ENCODE data around the gene SMIM11.
"Not testable (repeated sequence)": the region's sequence is repeated elsewhere in the genome, so short reads cannot be mapped to it uniquely, and the experiment has no call there.

SMIM11 gene

GRCh38 chr21:34374940-34375618 is at the start of gene SMIM11:
Gene SMIM11, plus strand, starts transcription at chr21:34375507. Its CDS starts 3,998 bp downstream, at chr21:34379505.
- not testable (repeated sequence) for DNase-seq (ENCODE audit: low read depth, low spot score)

GRCh38 chr21:34330055-34330454 is 45.3 kb upstream of the SMIM11 start:
- DNase-seq (ENCODE audit: low read depth, low spot score), result no peak

GRCh38 chr21:34331726-34332125 is 43.6 kb upstream of the SMIM11 start:
- DNase-seq (ENCODE audit: low read depth, low spot score), result no peak

GRCh38 chr21:34332347-34332746 is 43.0 kb upstream of the SMIM11 start:
- no peak for DNase-seq (ENCODE audit: low read depth, low spot score)

- no peak for DNase-seq (ENCODE audit: low read depth, low spot score)
These were observed 42.1 kb upstream of the SMIM11 start for GRCh38 chr21:34333121-34333739.

- no peak for DNase-seq (ENCODE audit: low read depth, low spot score)
These were observed 40.0 kb upstream of the SMIM11 start for GRCh38 chr21:34335316-34335715.

GRCh38 chr21:34336245-34336644 is 39.1 kb upstream of the SMIM11 start:
- no peak for DNase-seq (ENCODE audit: low read depth, low spot score)

GRCh38 chr21:34336756-34337391 is 38.4 kb upstream of the SMIM11 start:
- DNase-seq (ENCODE audit: low read depth, low spot score), result no peak

- DNase-seq (ENCODE audit: low read depth, low spot score), result no peak
These were observed 37.6 kb upstream of the SMIM11 start for GRCh38 chr21:34337741-34338140.

- no peak for DNase-seq (ENCODE audit: low read depth, low spot score)
These were observed 37.1 kb upstream of the SMIM11 start for GRCh38 chr21:34338226-34338625.

- no peak for DNase-seq (ENCODE audit: low read depth, low spot score)
These were observed 35.2 kb upstream of the SMIM11 start for GRCh38 chr21:34340061-34340460.

GRCh38 chr21:34342476-34342875 is 32.8 kb upstream of the SMIM11 start:
- DNase-seq (ENCODE audit: low read depth, low spot score), result no peak

- no peak for DNase-seq (ENCODE audit: low read depth, low spot score)
These were observed 32.0 kb upstream of the SMIM11 start for GRCh38 chr21:34343347-34343746.

GRCh38 chr21:34343838-34344381 is 31.4 kb upstream of the SMIM11 start:
- no peak for DNase-seq (ENCODE audit: low read depth, low spot score)

- no peak for DNase-seq (ENCODE audit: low read depth, low spot score)
These were observed 30.7 kb upstream of the SMIM11 start for GRCh38 chr21:34344584-34344983.

GRCh38 chr21:34345091-34345871 is 30.0 kb upstream of the SMIM11 start:
- DNase-seq (ENCODE audit: low read depth, low spot score), result no peak

- no peak for DNase-seq (ENCODE audit: low read depth, low spot score)
These were observed 29.4 kb upstream of the SMIM11 start for GRCh38 chr21:34345892-34346291.

- no peak for DNase-seq (ENCODE audit: low read depth, low spot score)
These were observed 26.3 kb upstream of the SMIM11 start for GRCh38 chr21:34348890-34349519.

- DNase-seq (ENCODE audit: low read depth, low spot score), result no peak
These were observed 23.5 kb upstream of the SMIM11 start for GRCh38 chr21:34351786-34352241.

GRCh38 chr21:34352556-34352955 is 22.8 kb upstream of the SMIM11 start:
- no peak for DNase-seq (ENCODE audit: low read depth, low spot score)

GRCh38 chr21:34353182-34353581 is 22.1 kb upstream of the SMIM11 start:
- DNase-seq (ENCODE audit: low read depth, low spot score), result no peak

All from activated CD4-positive, CD25-positive, alpha-beta regulatory T cell treated with anti-CD3 and anti-CD28 coated beads, Interleukin-2, amount 50 U/mL, for 16 hours (primary cell).